GM19328 (cell line): ENCODE results near the gene KIAA0753.
"Not testable (repeated sequence)": the region's sequence is repeated elsewhere in the genome, so short reads cannot be mapped to it uniquely, and the experiment has no call there.

Experiments
- ATAC-seq: cut with Tn5 transposase; IDR thresholded peaks from one replicate; pipeline ENCODE4 v1.9.1; 2021; ENCODE audit warnings: mild to moderate bottlenecking, moderate library complexity; ENCODE audit not compliant: unreplicated experiment

KIAA0753 gene

GRCh38 chr17:6669479-6670212, 29.1 kb upstream of the KIAA0753 start:
- no peak for ATAC-seq

- no peak for ATAC-seq
These were observed 28.4 kb upstream of the KIAA0753 start for GRCh38 chr17:6668727-6669425.

- ATAC-seq: no peak
These were observed 27.7 kb upstream of the KIAA0753 start for GRCh38 chr17:6668219-6668618.

GRCh38 chr17:6667516-6667915, 27.0 kb upstream of the KIAA0753 start:
- no peak for ATAC-seq

- no peak for ATAC-seq
These were observed 26.0 kb upstream of the KIAA0753 start for GRCh38 chr17:6666557-6666956.

GRCh38 chr17:6666077-6666521, 25.6 kb upstream of the KIAA0753 start:
- ATAC-seq: no peak

GRCh38 chr17:6663200-6663599, 22.7 kb upstream of the KIAA0753 start:
- ATAC-seq: not testable (repeated sequence)

GRCh38 chr17:6661464-6661848, 20.9 kb upstream of the KIAA0753 start:
- no peak for ATAC-seq

GRCh38 chr17:6660805-6661463, 20.4 kb upstream of the KIAA0753 start:
- ATAC-seq: peak; percentile 65

GRCh38 chr17:6660101-6660500, 19.6 kb upstream of the KIAA0753 start:
- no peak for ATAC-seq

GRCh38 chr17:6658411-6658810, 17.9 kb upstream of the KIAA0753 start:
- not testable (repeated sequence) for ATAC-seq

GRCh38 chr17:6657633-6658287, 17.2 kb upstream of the KIAA0753 start:
- ATAC-seq: no peak

- not testable (repeated sequence) for ATAC-seq
These were observed 16.5 kb upstream of the KIAA0753 start for GRCh38 chr17:6656797-6657632.

- ATAC-seq: not testable (repeated sequence)
These were observed 15.3 kb upstream of the KIAA0753 start for GRCh38 chr17:6655732-6656361.

- no peak for ATAC-seq
These were observed 14.6 kb upstream of the KIAA0753 start for GRCh38 chr17:6654841-6655731.

- ATAC-seq: no peak
These were observed 11.5 kb upstream of the KIAA0753 start for GRCh38 chr17:6651919-6652452.

GRCh38 chr17:6651354-6651918, 10.9 kb upstream of the KIAA0753 start, which contains the start of the genes C17orf100 and MED31:
Gene C17orf100, plus strand, starts transcription at chr17:6651762. Its CDS starts 152 bp downstream, at chr17:6651914.
Gene MED31, minus strand, starts transcription at chr17:6651605. Its CDS starts 77 bp downstream, at chr17:6651528.
- ATAC-seq: peak; percentile 94

GRCh38 chr17:6648181-6648580, 7.7 kb upstream of the KIAA0753 start:
- no peak for ATAC-seq
